SK-N-MC (cell line): ENCODE measurements around the gene TXK.

Experiments
- EZH2 ChIP-seq: fragments of 200-600 bp; sonication (generic); IDR thresholded peaks from one replicate; pipeline ENCODE4 v1.6.1; 2017; ENCODE audit warnings: antibody characterized with exemption
- POLR2AphosphoS5 ChIP-seq: IDR thresholded peaks from 2 replicates; pipeline ENCODE4 v1.6.1; 2012; ENCODE audit warnings: mild to moderate bottlenecking, low read depth, low read length, borderline replicate concordance

DNA sequence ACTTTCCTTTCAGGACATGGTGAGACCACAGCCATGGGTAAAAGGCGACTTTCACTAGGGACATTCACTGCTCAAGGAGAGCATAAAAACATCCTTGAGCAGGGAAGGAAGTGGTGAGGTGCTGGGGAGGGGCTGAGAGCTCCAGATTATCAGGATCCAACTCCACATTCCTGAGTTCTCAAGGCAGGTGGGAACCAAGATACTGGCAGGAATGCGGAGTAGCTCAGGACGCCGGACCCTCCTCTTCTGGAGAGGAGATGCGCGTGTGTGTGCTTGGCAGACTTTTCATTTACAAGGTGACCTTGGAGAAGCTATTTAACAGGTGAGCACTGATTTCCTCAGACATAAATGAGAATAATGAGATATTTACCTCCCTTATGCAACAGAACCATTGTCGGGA, 41.3 kb upstream of the TXK start:
- no peak for TF ChIP-seq EZH2
- TF ChIP-seq POLR2AphosphoS5, result no peak
